SK-N-SH (cell line): ENCODE results near the gene AATF. TPM values are rescaled to one million over a fixed set of nuclear protein-coding genes. Genes with fewer than 3 reads are reported as not detected.

Experiments
- CTCF ChIA-PET: fragments of 300-600, 350-600 bp; formaldehyde crosslinking; extraction: SDS; loops from one replicate; lab custom pipeline; 2021; lab: Yijun Ruan, JAX
- POLR2A ChIA-PET: fragments of 350-600 bp; sonication (Branson Sonifier 250); formaldehyde crosslinking; extraction: SDS; loops from one replicate; lab custom pipeline; 2020; ENCODE audit warnings: antibody characterized with exemption, inconsistent platforms; lab: Yijun Ruan, JAX
- DNase-seq: peaks from one replicate; pipeline ENCODE4 v3.0.0; 2012
- H2AFZ ChIP-seq: fragments of 200-600 bp; sonication (generic); 2 replicates; pipeline ENCODE4 v1.8.1; 2016; ENCODE audit warnings: antibody characterized with exemption, mild to moderate bottlenecking, low read depth
- H3F3A ChIP-seq: fragments of 200-600 bp; sonication (generic); replicated peaks from 2 replicates; pipeline ENCODE3; 2016; ENCODE audit warnings: antibody characterized with exemption, mild to moderate bottlenecking; ENCODE audit not compliant: insufficient read depth
- H3K27ac ChIP-seq, 2 experiments: fragments of 200-500 bp in 1 of 2; fragments of 200-600 bp in 1 of 2; sonication (Bioruptor generic) in 1 of 2; sonication (generic), shearing (Covaris generic) in 1 of 2; 2 replicates each; pipeline versions ENCODE4 v1.5.1 to v1.6.1; 2014 to 2016; ENCODE audit warnings: low read depth in 2 of 2, inconsistent platforms in 1 of 2, low read length in 1 of 2, mild to moderate bottlenecking in 1 of 2, mixed read lengths in 1 of 2
- H3K27me3 ChIP-seq: fragments of 200-600 bp; sonication (generic), shearing (Covaris generic); 2 replicates; pipeline ENCODE4 v1.6.1; 2016; ENCODE audit warnings: mixed run types; ENCODE audit not compliant: insufficient read depth
- H3K36me3 ChIP-seq, 2 experiments: fragments of 200-500 bp in 1 of 2; fragments of 200-600 bp in 1 of 2; sonication (Bioruptor generic) in 1 of 2; sonication (generic) in 1 of 2; replicated peaks in 1 of 2; 2 replicates each; pipeline versions ENCODE3 to v1.5.1; 2014 to 2016; ENCODE audit warnings: low read length in 1 of 2, mild to moderate bottlenecking in 1 of 2; ENCODE audit not compliant: insufficient read depth in 2 of 2, control insufficient read depth in 1 of 2
- H3K4me1 ChIP-seq, 2 experiments: fragments of 200-500 bp in 1 of 2; fragments of 200-600 bp in 1 of 2; sonication (Bioruptor generic) in 1 of 2; sonication (generic), shearing (Covaris generic) in 1 of 2; 2 replicates each; pipeline versions ENCODE4 v1.5.1 to v1.6.1; 2014 to 2016; ENCODE audit warnings: low read depth in 1 of 2, low read length in 1 of 2, mixed run types in 1 of 2; ENCODE audit not compliant: insufficient read depth in 2 of 2, control insufficient read depth in 1 of 2
- H3K4me2 ChIP-seq: fragments of 200-600 bp; sonication (generic), shearing (Covaris generic); 2 replicates; pipeline ENCODE4 v1.6.1; 2017; ENCODE audit warnings: mixed run types
- H3K4me3 ChIP-seq, 2 experiments: fragments of 200-500 bp in 1 of 2; fragments of 200-600 bp in 1 of 2; sonication (Bioruptor generic) in 1 of 2; sonication (generic), shearing (Covaris generic) in 1 of 2; 2 replicates each; pipeline versions ENCODE4 v1.5.1 to v1.8.1; 2014 to 2016; ENCODE audit warnings: low read depth in 2 of 2, inconsistent platforms in 1 of 2, low read length in 1 of 2, mild to moderate bottlenecking in 1 of 2, mixed read lengths in 1 of 2, moderate library complexity in 1 of 2
- H3K79me2 ChIP-seq: fragments of 200-600 bp; sonication (generic); 2 replicates; pipeline ENCODE4 v1.8.1; 2017; ENCODE audit warnings: mild to moderate bottlenecking; ENCODE audit not compliant: insufficient read depth
- H3K9ac ChIP-seq: fragments of 200-600 bp; sonication (generic); 2 replicates; pipeline ENCODE4 v1.6.1; 2017; ENCODE audit warnings: mixed run types
- H3K9me2 ChIP-seq: fragments of 200-600 bp; sonication (generic); 2 replicates; pipeline ENCODE4 v1.6.1; 2017; ENCODE audit warnings: mixed run types
- H3K9me3 ChIP-seq: fragments of 200-600 bp; sonication (generic); 2 replicates; pipeline ENCODE4 v1.6.1; 2017; ENCODE audit warnings: mixed run types, mild to moderate bottlenecking, moderate library complexity
- H4K20me1 ChIP-seq: fragments of 200-600 bp; sonication (generic); 2 replicates; pipeline ENCODE4 v1.6.1; 2017; ENCODE audit warnings: mild to moderate bottlenecking, mixed run types; ENCODE audit not compliant: insufficient read depth
- CHD2 ChIP-seq: fragments of 150-350 bp; IDR thresholded peaks from 2 replicates; pipeline ENCODE4 v1.6.1; 2018; ENCODE audit warnings: low read length; ENCODE audit not compliant: partially characterized antibody
- EP300 ChIP-seq, 2 experiments: IDR thresholded peaks; 2 replicates each; pipeline versions ENCODE4 v1.4.0 to v1.6.1; 2012; ENCODE audit warnings: borderline replicate concordance in 1 of 2, low read depth in 1 of 2, low read length in 1 of 2
- EZH2phosphoT487 ChIP-seq: fragments of 200-600 bp; sonication (generic); IDR thresholded peaks from 2 replicates; pipeline ENCODE4 v1.6.1; 2017; ENCODE audit warnings: low read depth, mixed run types, mild to moderate bottlenecking, antibody characterized with exemption, moderate library complexity, borderline replicate concordance
- FOSL2 ChIP-seq: IDR thresholded peaks from 2 replicates; pipeline ENCODE4 v1.4.0; 2012; ENCODE audit warnings: low read depth, mild to moderate bottlenecking, moderate library complexity, borderline replicate concordance
- FOXJ3 ChIP-seq: sonication (generic); formaldehyde crosslinking; IDR thresholded peaks from 2 replicates; pipeline ENCODE4 v1.5.1; 2020; ENCODE audit warnings: mild to moderate bottlenecking, missing genetic modification reagents
- FOXM1 ChIP-seq: IDR thresholded peaks from 2 replicates; pipeline ENCODE4 v1.4.0; 2012; ENCODE audit warnings: low read depth, mild to moderate bottlenecking
- JUND ChIP-seq: IDR thresholded peaks from 2 replicates; pipeline ENCODE4 v1.4.0; 2012
- NFIC ChIP-seq: IDR thresholded peaks from 2 replicates; pipeline ENCODE4 v1.4.0; 2012; ENCODE audit warnings: borderline replicate concordance
- NRF1 ChIP-seq: IDR thresholded peaks from 2 replicates; pipeline ENCODE4 v1.6.1; 2012; ENCODE audit warnings: low read depth, mild to moderate bottlenecking, low read length
- RCOR1 ChIP-seq: fragments of 150-350 bp; IDR thresholded peaks from 2 replicates; pipeline ENCODE4 v1.6.1; 2017; ENCODE audit warnings: antibody characterized with exemption, low read length
- SIN3A ChIP-seq: IDR thresholded peaks from 2 replicates; pipeline ENCODE4 v1.6.1; 2012; ENCODE audit warnings: low read depth, mild to moderate bottlenecking, low read length, moderate library complexity, borderline replicate concordance
- SMC3 ChIP-seq: IDR thresholded peaks from 2 replicates; pipeline ENCODE4 v1.6.1; 2012; ENCODE audit warnings: low read depth, low read length, improper control_type of control experiment
- TAF1 ChIP-seq: IDR thresholded peaks from 2 replicates; pipeline ENCODE4 v1.6.1; 2012; ENCODE audit warnings: low read depth, mild to moderate bottlenecking, low read length, moderate library complexity, borderline replicate concordance
- TCF12 ChIP-seq: IDR thresholded peaks from 2 replicates; pipeline ENCODE4 v1.4.0; 2012
- TEAD4 ChIP-seq: IDR thresholded peaks from 2 replicates; pipeline ENCODE4 v1.4.0; 2012; ENCODE audit warnings: mild to moderate bottlenecking, borderline replicate concordance; ENCODE audit not compliant: insufficient read depth
- YY1 ChIP-seq: IDR thresholded peaks from 2 replicates; pipeline ENCODE4 v1.4.0; 2012; ENCODE audit warnings: low read depth, mild to moderate bottlenecking
- whole genome bisulfite sequencing: methylation state at CpG from one replicate; pipeline ENCODE4 v1.1.6; 2017; ENCODE audit warnings: low lambda C conversion rate; 5-methylcytosine and 5-hydroxymethylcytosine counted together
- polyA plus RNA-seq, 3 experiments: library from polyadenylated mRNA; depleted of rRNA; stranded (reverse); fragments of >200 nt; gene quantifications; 2 replicates each; pipeline ENCODE4 v1.2.3, GENCODE V29; 2012
- TF ChIP-seq, protein P1 (sequence below): fragments of 150-350 bp; IDR thresholded peaks from 2 replicates; pipeline ENCODE4 v1.6.1; 2016; ENCODE audit warnings: mild to moderate bottlenecking, low read depth, low read length
- TF ChIP-seq, protein P2 (sequence below): fragments of 150-350 bp; IDR thresholded peaks from 2 replicates; pipeline ENCODE4 v1.6.1; 2017; ENCODE audit warnings: antibody characterized with exemption, low read length, low read depth, borderline replicate concordance
- TF ChIP-seq, protein P3 (sequence below): IDR thresholded peaks from 2 replicates; pipeline ENCODE4 v1.4.0; 2012; ENCODE audit warnings: low read depth, borderline replicate concordance
- TF ChIP-seq, protein P4 (sequence below): IDR thresholded peaks from 2 replicates; pipeline ENCODE4 v1.6.1; 2012; ENCODE audit warnings: mild to moderate bottlenecking, low read depth, low read length, moderate library complexity

The AATF gene
- polyA plus RNA-seq, 1 of the 3 experiments (the other 2 are of a cell fraction), result 18.8 TPM

DNA sequence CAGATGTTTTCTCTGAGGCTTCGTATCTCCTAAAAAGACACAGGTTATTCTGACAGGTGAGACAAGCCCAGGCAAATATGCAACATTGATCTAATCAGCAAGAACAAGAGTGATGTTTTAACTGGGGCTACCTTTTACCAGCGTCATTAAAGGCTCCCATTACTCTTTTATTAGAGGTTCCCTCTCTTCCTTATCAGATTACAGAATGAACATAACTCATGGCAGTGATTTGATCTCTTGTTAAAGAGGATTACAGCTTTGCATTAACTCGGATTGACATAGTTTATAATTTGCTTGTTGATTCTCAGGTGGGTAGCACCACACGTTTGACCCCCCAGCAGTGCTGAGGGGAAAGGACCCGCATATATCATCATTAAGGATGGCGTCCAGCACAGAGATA lies 90.5 kb downstream of the AATF start:
- ChIA-PET POLR2A (no interaction called here), CTCF (interaction anchor here (3.4 kb wide), 1 partner anchor 8 kb away, joined by 23 read pairs; no protein-coding TSS in a partner anchor)
- no peak for TF ChIP-seq RCOR1
- no peak for TF ChIP-seq EP300 (IDR thresholded peaks at IDR 0.05; ENCODE audit: borderline replicate concordance in 1 of 2, low read depth in 1 of 2, low read length in 1 of 2)
- no peak for TF ChIP-seq NFIC
- TF ChIP-seq, protein P1, sequence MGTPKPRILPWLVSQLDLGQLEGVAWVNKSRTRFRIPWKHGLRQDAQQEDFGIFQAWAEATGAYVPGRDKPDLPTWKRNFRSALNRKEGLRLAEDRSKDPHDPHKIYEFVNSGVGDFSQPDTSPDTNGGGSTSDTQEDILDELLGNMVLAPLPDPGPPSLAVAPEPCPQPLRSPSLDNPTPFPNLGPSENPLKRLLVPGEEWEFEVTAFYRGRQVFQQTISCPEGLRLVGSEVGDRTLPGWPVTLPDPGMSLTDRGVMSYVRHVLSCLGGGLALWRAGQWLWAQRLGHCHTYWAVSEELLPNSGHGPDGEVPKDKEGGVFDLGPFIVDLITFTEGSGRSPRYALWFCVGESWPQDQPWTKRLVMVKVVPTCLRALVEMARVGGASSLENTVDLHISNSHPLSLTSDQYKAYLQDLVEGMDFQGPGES, result no peak
- TF ChIP-seq FOXM1, result no peak
- no peak for TF ChIP-seq SIN3A
- no peak for TF ChIP-seq JUND
- no peak for TF ChIP-seq SMC3
- no peak for TF ChIP-seq TEAD4
- TF ChIP-seq, protein P2, sequence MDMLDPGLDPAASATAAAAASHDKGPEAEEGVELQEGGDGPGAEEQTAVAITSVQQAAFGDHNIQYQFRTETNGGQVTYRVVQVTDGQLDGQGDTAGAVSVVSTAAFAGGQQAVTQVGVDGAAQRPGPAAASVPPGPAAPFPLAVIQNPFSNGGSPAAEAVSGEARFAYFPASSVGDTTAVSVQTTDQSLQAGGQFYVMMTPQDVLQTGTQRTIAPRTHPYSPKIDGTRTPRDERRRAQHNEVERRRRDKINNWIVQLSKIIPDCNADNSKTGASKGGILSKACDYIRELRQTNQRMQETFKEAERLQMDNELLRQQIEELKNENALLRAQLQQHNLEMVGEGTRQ, result no peak
- no peak for TF ChIP-seq TCF12
- TF ChIP-seq CHD2, result no peak
- TF ChIP-seq FOSL2, result no peak
- no peak for TF ChIP-seq EZH2phosphoT487
- no peak for TF ChIP-seq YY1
- TF ChIP-seq, protein P3, sequence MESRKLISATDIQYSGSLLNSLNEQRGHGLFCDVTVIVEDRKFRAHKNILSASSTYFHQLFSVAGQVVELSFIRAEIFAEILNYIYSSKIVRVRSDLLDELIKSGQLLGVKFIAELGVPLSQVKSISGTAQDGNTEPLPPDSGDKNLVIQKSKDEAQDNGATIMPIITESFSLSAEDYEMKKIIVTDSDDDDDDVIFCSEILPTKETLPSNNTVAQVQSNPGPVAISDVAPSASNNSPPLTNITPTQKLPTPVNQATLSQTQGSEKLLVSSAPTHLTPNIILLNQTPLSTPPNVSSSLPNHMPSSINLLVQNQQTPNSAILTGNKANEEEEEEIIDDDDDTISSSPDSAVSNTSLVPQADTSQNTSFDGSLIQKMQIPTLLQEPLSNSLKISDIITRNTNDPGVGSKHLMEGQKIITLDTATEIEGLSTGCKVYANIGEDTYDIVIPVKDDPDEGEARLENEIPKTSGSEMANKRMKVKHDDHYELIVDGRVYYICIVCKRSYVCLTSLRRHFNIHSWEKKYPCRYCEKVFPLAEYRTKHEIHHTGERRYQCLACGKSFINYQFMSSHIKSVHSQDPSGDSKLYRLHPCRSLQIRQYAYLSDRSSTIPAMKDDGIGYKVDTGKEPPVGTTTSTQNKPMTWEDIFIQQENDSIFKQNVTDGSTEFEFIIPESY, result no peak
- TF ChIP-seq, protein P4, sequence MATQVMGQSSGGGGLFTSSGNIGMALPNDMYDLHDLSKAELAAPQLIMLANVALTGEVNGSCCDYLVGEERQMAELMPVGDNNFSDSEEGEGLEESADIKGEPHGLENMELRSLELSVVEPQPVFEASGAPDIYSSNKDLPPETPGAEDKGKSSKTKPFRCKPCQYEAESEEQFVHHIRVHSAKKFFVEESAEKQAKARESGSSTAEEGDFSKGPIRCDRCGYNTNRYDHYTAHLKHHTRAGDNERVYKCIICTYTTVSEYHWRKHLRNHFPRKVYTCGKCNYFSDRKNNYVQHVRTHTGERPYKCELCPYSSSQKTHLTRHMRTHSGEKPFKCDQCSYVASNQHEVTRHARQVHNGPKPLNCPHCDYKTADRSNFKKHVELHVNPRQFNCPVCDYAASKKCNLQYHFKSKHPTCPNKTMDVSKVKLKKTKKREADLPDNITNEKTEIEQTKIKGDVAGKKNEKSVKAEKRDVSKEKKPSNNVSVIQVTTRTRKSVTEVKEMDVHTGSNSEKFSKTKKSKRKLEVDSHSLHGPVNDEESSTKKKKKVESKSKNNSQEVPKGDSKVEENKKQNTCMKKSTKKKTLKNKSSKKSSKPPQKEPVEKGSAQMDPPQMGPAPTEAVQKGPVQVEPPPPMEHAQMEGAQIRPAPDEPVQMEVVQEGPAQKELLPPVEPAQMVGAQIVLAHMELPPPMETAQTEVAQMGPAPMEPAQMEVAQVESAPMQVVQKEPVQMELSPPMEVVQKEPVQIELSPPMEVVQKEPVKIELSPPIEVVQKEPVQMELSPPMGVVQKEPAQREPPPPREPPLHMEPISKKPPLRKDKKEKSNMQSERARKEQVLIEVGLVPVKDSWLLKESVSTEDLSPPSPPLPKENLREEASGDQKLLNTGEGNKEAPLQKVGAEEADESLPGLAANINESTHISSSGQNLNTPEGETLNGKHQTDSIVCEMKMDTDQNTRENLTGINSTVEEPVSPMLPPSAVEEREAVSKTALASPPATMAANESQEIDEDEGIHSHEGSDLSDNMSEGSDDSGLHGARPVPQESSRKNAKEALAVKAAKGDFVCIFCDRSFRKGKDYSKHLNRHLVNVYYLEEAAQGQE, result no peak
- TF ChIP-seq TAF1, result no peak
- no peak for TF ChIP-seq FOXJ3 (CRISPR knock-in tag)
- no peak for TF ChIP-seq NRF1
- Histone ChIP-seq H3K4me2 (no peak overlapping the region), H3K9me2 (no peaks in the 10 kb centered on the region), H2AFZ (no peak overlapping the region), H3K27me3 (no peaks in the 10 kb centered on the region), H3F3A (no peaks in the 10 kb centered on the region), H3K79me2 (no peaks in the 10 kb centered on the region), H3K4me1 (peaks cover 0 to 2% of the 10 kb centered on the region in 2 experiments; a peak in 2 of 4 replicates), H3K36me3 (peaks cover 3 to 13% of the 10 kb centered on the region in 2 experiments), H4K20me1 (no peaks in the 10 kb centered on the region), H3K9me3 (no peaks in the 10 kb centered on the region), H3K9ac (no peak overlapping the region), H3K27ac (no peak overlapping the region), H3K4me3 (no peak overlapping the region)
- no peak for DNase-seq
- WGBS, result 81% methylated on average over 6 of the region's 6 CpGs
